K562 (cell line): ENCODE data around the gene ZMIZ1. TPM values are rescaled to one million over a fixed set of nuclear protein-coding genes. Genes with fewer than 3 reads are reported as not detected.
A peak's percentile ranks its signal among the peaks of the same experiment; 100 is the strongest.

Experiments
- BCL6 ChIP-seq: fragments of 250-450 bp; sonication (Bioruptor Pico); IDR thresholded peaks from 2 replicates; pipeline ENCODE4 v1.4.0; 2020
- FOXA3 ChIP-seq, 2 experiments: fragments of 450-650 bp in 1 of 2; sonication (generic) in 1 of 2; formaldehyde crosslinking; IDR thresholded peaks in 1 of 2; conservative IDR thresholded peaks in 1 of 2; 2 replicates each; pipeline versions ENCODE4 v1.4.0 to v1.8.0; 2020 to 2022; ENCODE audit warnings: mild to moderate bottlenecking in 2 of 2, missing genetic modification reagents in 1 of 2
- HNRNPH1 ChIP-seq: fragments of 200-400 bp; formaldehyde crosslinking; optimal IDR thresholded peaks from 2 replicates; pipeline ENCODE3; 2017; ENCODE audit warnings: low read depth, mild to moderate bottlenecking, low read length, moderate library complexity
- IRF2 ChIP-seq: sonication (generic); formaldehyde crosslinking; IDR thresholded peaks from 2 replicates; pipeline ENCODE4 v1.8.1; 2022; ENCODE audit warnings: mild to moderate bottlenecking, missing genetic modification reagents
- NFIC ChIP-seq: fragments of 450-650 bp; IDR thresholded peaks from 2 replicates; pipeline ENCODE4 v1.6.1; 2017; ENCODE audit warnings: mild to moderate bottlenecking, inconsistent platforms
- RAD21 ChIP-seq, 2 experiments: fragments of 250-450 bp in 1 of 2; fragments of 450-650 bp in 1 of 2; sonication (Bioruptor Pico) in 1 of 2; formaldehyde crosslinking in 1 of 2; IDR thresholded peaks in 1 of 2; conservative IDR thresholded peaks in 1 of 2; 2 replicates each; pipeline versions ENCODE4 v1.4.0 to v1.8.0; 2020 to 2022; ENCODE audit warnings: mild to moderate bottlenecking in 2 of 2, moderate library complexity in 1 of 2
- polyA plus RNA-seq, 8 experiments: library from polyadenylated mRNA; depleted of rRNA in 4 of 8; stranded (reverse) in 5 of 8; unstranded in 3 of 8; fragments of >200 nt; fragmentation: Nextera tagmentation in 2 of 8; fragmentation: Illumina TruSeq in 1 of 8; extraction: Ambion mirVana in 2 of 8; extraction: Trizol in 1 of 8; gene quantifications; 2 replicates each; pipeline versions ENCODE4 v1.2.1 to v1.2.3, GENCODE V29; 2011 to 2014; ENCODE audit warnings: inconsistent platforms in 1 of 8, missing spikeins in 1 of 8
- total RNA-seq, 7 experiments: library from RNA; depleted of rRNA in 6 of 7; stranded (reverse); fragments of >200 nt in 6 of 7; fragmentation: Illumina TruSeq in 2 of 7; extraction: Trizol in 2 of 7; gene quantifications; 2 replicates each; pipeline versions ENCODE4 v1.2.1 to v1.2.3, GENCODE V29; 2011 to 2021; ENCODE audit warnings: low replicate concordance in 1 of 7
- TF ChIP-seq, protein P1 (sequence below): sonication (generic); formaldehyde crosslinking; IDR thresholded peaks from 2 replicates; pipeline ENCODE4 v1.8.1; 2023; ENCODE audit warnings: mild to moderate bottlenecking, missing genetic modification reagents
- TF ChIP-seq, protein P2 (sequence below): fragments of 450-650 bp; IDR thresholded peaks from 2 replicates; pipeline ENCODE4 v1.6.1; 2017; ENCODE audit warnings: antibody characterized with exemption, mild to moderate bottlenecking
- TF ChIP-seq, protein P3 (sequence below): fragments of 450-650 bp; formaldehyde crosslinking; IDR thresholded peaks from 2 replicates; pipeline ENCODE4 v1.4.0; 2020; ENCODE audit warnings: mild to moderate bottlenecking, moderate library complexity
- TF ChIP-seq, protein P4 (sequence below): sonication (generic); formaldehyde crosslinking; IDR thresholded peaks from 2 replicates; pipeline ENCODE4 v1.8.1; 2022; ENCODE audit warnings: missing genetic modification reagents

The ZMIZ1 gene
- total and polyA plus RNA-seq, 9 of the 15 experiments (the other 6 are each of a cell fraction or from before 2014, with no cell fraction given), result 1.0 to 37.3 (median 4.3) TPM

DNA sequence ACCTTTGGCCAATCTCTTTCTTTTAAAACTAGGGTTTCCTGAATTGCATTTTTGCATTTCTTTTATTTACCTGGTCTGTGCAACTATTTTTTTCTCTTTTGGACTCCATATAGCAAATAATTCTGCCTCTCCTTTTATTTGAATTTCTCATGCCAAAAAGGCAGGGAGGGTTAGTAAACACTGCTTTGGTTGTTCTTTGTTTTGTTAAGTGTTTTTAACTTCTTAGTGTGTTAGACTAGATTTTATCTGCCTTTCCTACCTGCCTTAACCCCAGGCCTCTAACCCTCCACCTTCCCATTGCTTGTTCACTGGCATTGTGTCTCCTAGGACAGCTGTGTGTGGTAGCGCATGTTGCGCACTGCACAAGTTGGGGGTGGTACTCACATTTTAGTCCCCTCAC, 18.1 kb downstream of the ZMIZ1 start (continued):
- TF ChIP-seq, protein P1, sequence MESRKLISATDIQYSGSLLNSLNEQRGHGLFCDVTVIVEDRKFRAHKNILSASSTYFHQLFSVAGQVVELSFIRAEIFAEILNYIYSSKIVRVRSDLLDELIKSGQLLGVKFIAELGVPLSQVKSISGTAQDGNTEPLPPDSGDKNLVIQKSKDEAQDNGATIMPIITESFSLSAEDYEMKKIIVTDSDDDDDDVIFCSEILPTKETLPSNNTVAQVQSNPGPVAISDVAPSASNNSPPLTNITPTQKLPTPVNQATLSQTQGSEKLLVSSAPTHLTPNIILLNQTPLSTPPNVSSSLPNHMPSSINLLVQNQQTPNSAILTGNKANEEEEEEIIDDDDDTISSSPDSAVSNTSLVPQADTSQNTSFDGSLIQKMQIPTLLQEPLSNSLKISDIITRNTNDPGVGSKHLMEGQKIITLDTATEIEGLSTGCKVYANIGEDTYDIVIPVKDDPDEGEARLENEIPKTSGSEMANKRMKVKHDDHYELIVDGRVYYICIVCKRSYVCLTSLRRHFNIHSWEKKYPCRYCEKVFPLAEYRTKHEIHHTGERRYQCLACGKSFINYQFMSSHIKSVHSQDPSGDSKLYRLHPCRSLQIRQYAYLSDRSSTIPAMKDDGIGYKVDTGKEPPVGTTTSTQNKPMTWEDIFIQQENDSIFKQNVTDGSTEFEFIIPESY, result peak; percentile 44; the same call in 1 of the 2 replicates
- TF ChIP-seq FOXA3 (CRISPR knock-in tag; conservative IDR thresholded peaks at IDR 0.05 in 1 of 2, IDR thresholded peaks at IDR 0.05 in 1 of 2), result no peak
- TF ChIP-seq BCL6 (CRISPR knock-in tag), result no peak
- TF ChIP-seq RAD21 (CRISPR knock-in tag; conservative IDR thresholded peaks at IDR 0.05 in 1 of 2, IDR thresholded peaks at IDR 0.05 in 1 of 2), result no peak
- no peak for TF ChIP-seq HNRNPH1
- TF ChIP-seq, protein P2, sequence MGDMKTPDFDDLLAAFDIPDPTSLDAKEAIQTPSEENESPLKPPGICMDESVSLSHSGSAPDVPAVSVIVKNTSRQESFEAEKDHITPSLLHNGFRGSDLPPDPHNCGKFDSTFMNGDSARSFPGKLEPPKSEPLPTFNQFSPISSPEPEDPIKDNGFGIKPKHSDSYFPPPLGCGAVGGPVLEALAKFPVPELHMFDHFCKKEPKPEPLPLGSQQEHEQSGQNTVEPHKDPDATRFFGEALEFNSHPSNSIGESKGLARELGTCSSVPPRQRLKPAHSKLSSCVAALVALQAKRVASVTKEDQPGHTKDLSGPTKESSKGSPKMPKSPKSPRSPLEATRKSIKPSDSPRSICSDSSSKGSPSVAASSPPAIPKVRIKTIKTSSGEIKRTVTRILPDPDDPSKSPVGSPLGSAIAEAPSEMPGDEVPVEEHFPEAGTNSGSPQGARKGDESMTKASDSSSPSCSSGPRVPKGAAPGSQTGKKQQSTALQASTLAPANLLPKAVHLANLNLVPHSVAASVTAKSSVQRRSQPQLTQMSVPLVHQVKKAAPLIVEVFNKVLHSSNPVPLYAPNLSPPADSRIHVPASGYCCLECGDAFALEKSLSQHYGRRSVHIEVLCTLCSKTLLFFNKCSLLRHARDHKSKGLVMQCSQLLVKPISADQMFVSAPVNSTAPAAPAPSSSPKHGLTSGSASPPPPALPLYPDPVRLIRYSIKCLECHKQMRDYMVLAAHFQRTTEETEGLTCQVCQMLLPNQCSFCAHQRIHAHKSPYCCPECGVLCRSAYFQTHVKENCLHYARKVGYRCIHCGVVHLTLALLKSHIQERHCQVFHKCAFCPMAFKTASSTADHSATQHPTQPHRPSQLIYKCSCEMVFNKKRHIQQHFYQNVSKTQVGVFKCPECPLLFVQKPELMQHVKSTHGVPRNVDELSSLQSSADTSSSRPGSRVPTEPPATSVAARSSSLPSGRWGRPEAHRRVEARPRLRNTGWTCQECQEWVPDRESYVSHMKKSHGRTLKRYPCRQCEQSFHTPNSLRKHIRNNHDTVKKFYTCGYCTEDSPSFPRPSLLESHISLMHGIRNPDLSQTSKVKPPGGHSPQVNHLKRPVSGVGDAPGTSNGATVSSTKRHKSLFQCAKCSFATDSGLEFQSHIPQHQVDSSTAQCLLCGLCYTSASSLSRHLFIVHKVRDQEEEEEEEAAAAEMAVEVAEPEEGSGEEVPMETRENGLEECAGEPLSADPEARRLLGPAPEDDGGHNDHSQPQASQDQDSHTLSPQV, result no peak
- TF ChIP-seq, protein P3, sequence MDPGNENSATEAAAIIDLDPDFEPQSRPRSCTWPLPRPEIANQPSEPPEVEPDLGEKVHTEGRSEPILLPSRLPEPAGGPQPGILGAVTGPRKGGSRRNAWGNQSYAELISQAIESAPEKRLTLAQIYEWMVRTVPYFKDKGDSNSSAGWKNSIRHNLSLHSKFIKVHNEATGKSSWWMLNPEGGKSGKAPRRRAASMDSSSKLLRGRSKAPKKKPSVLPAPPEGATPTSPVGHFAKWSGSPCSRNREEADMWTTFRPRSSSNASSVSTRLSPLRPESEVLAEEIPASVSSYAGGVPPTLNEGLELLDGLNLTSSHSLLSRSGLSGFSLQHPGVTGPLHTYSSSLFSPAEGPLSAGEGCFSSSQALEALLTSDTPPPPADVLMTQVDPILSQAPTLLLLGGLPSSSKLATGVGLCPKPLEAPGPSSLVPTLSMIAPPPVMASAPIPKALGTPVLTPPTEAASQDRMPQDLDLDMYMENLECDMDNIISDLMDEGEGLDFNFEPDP (CRISPR knock-in tag), result no peak
- TF ChIP-seq IRF2 (CRISPR knock-in tag), result no peak
- TF ChIP-seq NFIC, result no peak
- TF ChIP-seq, protein P4, sequence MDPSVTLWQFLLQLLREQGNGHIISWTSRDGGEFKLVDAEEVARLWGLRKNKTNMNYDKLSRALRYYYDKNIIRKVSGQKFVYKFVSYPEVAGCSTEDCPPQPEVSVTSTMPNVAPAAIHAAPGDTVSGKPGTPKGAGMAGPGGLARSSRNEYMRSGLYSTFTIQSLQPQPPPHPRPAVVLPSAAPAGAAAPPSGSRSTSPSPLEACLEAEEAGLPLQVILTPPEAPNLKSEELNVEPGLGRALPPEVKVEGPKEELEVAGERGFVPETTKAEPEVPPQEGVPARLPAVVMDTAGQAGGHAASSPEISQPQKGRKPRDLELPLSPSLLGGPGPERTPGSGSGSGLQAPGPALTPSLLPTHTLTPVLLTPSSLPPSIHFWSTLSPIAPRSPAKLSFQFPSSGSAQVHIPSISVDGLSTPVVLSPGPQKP (CRISPR knock-in tag), result no peak
- TF ChIP-seq, all 486 proteins: peak for 6
